Measurements from ENCODE around the gene ZIC2.
"Not testable (repeated sequence)": the region's sequence is repeated elsewhere in the genome, so short reads cannot be mapped to it uniquely, and the experiment has no call there.

Gene ZIC2

GRCh38 chr13:99993660-99994637, 12.4 kb downstream of the ZIC2 start:
- no peak for ATAC-seq
- H3K27me3 Mint-ChIP-seq, result peaks cover 87% of the 10 kb centered on the region
- no peak overlapping the region for H3K27ac Mint-ChIP-seq
- DNase-seq, result no peak
- peaks cover 9% of the 10 kb centered on the region for H3K9me3 Mint-ChIP-seq
- H3K4me3 Mint-ChIP-seq, result no peak overlapping the region
- peaks cover 18% of the 10 kb centered on the region for H3K4me1 Mint-ChIP-seq
- peaks cover 11% of the 10 kb centered on the region for H3K36me3 Mint-ChIP-seq (ENCODE audit: low read depth)

- no peak overlapping the region for H3K4me3 Mint-ChIP-seq
- H3K27me3 Mint-ChIP-seq, result peaks cover 87% of the 10 kb centered on the region
- ATAC-seq (no peak), DNase-seq (no peak)
- H3K36me3 Mint-ChIP-seq (ENCODE audit: low read depth), result peaks cover 11% of the 10 kb centered on the region
- peaks cover 9% of the 10 kb centered on the region for H3K9me3 Mint-ChIP-seq
- H3K4me1 Mint-ChIP-seq, result peaks cover 14% of the 10 kb centered on the region
- H3K27ac Mint-ChIP-seq, result no peak overlapping the region
These were observed 13.0 kb downstream of the ZIC2 start for GRCh38 chr13:99994638-99995020.

GRCh38 chr13:99995104-99995588, 13.6 kb downstream of the ZIC2 start:
- Mint-ChIP-seq H3K4me1 (peaks cover 11% of the 10 kb centered on the region), H3K27ac (no peak overlapping the region), H3K4me3 (no peak overlapping the region), H3K9me3 (peaks cover 9% of the 10 kb centered on the region), H3K27me3 (peaks cover 85% of the 10 kb centered on the region), H3K36me3 (ENCODE audit: low read depth) (peaks cover 11% of the 10 kb centered on the region)
- ATAC-seq (no peak), DNase-seq (no peak)

GRCh38 chr13:99995589-99996380, 14.2 kb downstream of the ZIC2 start:
- Mint-ChIP-seq H3K4me3 (peak overlapping the region; percentile 29), H3K27ac (no peak overlapping the region), H3K9me3 (peaks cover 9% of the 10 kb centered on the region), H3K27me3 (peaks cover 82% of the 10 kb centered on the region), H3K4me1 (peaks cover 6% of the 10 kb centered on the region), H3K36me3 (ENCODE audit: low read depth) (peaks cover 11% of the 10 kb centered on the region)
- no peak for ATAC-seq
- DNase-seq, result no peak

GRCh38 chr13:99996381-99996973, 14.9 kb downstream of the ZIC2 start:
- H3K27me3 Mint-ChIP-seq, result peaks cover 83% of the 10 kb centered on the region
- ATAC-seq, result no peak
- peaks cover 9% of the 10 kb centered on the region for H3K9me3 Mint-ChIP-seq
- H3K4me1 Mint-ChIP-seq, result peaks cover 8% of the 10 kb centered on the region
- H3K4me3 Mint-ChIP-seq, result peak overlapping the region; percentile 29
- no peak overlapping the region for H3K27ac Mint-ChIP-seq
- no peak for DNase-seq
- H3K36me3 Mint-ChIP-seq (ENCODE audit: low read depth), result peaks cover 11% of the 10 kb centered on the region

GRCh38 chr13:99997702-99998214, 16.2 kb downstream of the ZIC2 start:
- Mint-ChIP-seq H3K36me3 (ENCODE audit: low read depth) (peaks cover 9% of the 10 kb centered on the region), H3K27ac (no peak overlapping the region), H3K9me3 (peaks cover 9% of the 10 kb centered on the region), H3K27me3 (peaks cover 80% of the 10 kb centered on the region), H3K4me3 (no peak overlapping the region), H3K4me1 (peaks cover 9% of the 10 kb centered on the region)
- DNase-seq (no peak), ATAC-seq (no peak)

GRCh38 chr13:99998261-99998660, 16.7 kb downstream of the ZIC2 start:
- peaks cover 9% of the 10 kb centered on the region for H3K9me3 Mint-ChIP-seq
- H3K4me1 Mint-ChIP-seq, result peaks cover 5% of the 10 kb centered on the region
- H3K27ac Mint-ChIP-seq, result no peak overlapping the region
- ATAC-seq, result no peak
- no peak overlapping the region for H3K4me3 Mint-ChIP-seq
- peaks cover 80% of the 10 kb centered on the region for H3K27me3 Mint-ChIP-seq
- H3K36me3 Mint-ChIP-seq (ENCODE audit: low read depth), result peaks cover 9% of the 10 kb centered on the region
- no peak for DNase-seq

- peaks cover 20% of the 10 kb centered on the region for H3K27me3 Mint-ChIP-seq
These were observed 33.0 kb downstream of the ZIC2 start for GRCh38 chr13:100014621-100015020.

GRCh38 chr13:100019780-100020356, 38.3 kb downstream of the ZIC2 start:
- Mint-ChIP-seq H3K4me3 (no peak overlapping the region), H3K4me1 (no peaks in the 10 kb centered on the region), H3K27me3 (peaks cover 3% of the 10 kb centered on the region), H3K36me3 (ENCODE audit: low read depth) (no peaks in the 10 kb centered on the region), H3K9me3 (no peaks in the 10 kb centered on the region), H3K27ac (no peak overlapping the region)
- DNase-seq (no peak), ATAC-seq (no peak)

More at GRCh38 chr13:100014621-100015020, 33.0 kb downstream of the ZIC2 start:
- no peak for DNase-seq
- H3K36me3 Mint-ChIP-seq (ENCODE audit: low read depth), result no peaks in the 10 kb centered on the region
- H3K4me1 Mint-ChIP-seq, result no peaks in the 10 kb centered on the region
- no peaks in the 10 kb centered on the region for H3K9me3 Mint-ChIP-seq
- no peak overlapping the region for H3K27ac Mint-ChIP-seq
- no peak overlapping the region for H3K4me3 Mint-ChIP-seq
- no peak for ATAC-seq

GRCh38 chr13:100022798-100023197, 41.2 kb downstream of the ZIC2 start:
- Mint-ChIP-seq H3K4me3 (no peak overlapping the region), H3K27ac (no peak overlapping the region), H3K4me1 (no peaks in the 10 kb centered on the region), H3K9me3 (no peaks in the 10 kb centered on the region), H3K27me3 (peaks cover 8% of the 10 kb centered on the region), H3K36me3 (ENCODE audit: low read depth) (no peaks in the 10 kb centered on the region)
- ATAC-seq, result no peak
- no peak for DNase-seq

GRCh38 chr13:100024023-100024422, 42.4 kb downstream of the ZIC2 start:
- Mint-ChIP-seq H3K4me3 (no peak overlapping the region), H3K27ac (no peak overlapping the region), H3K36me3 (ENCODE audit: low read depth) (no peaks in the 10 kb centered on the region), H3K27me3 (peaks cover 8% of the 10 kb centered on the region), H3K4me1 (no peaks in the 10 kb centered on the region), H3K9me3 (no peaks in the 10 kb centered on the region)
- ATAC-seq, result no peak
- DNase-seq, result no peak

- H3K36me3 Mint-ChIP-seq (ENCODE audit: low read depth), result no peaks in the 10 kb centered on the region
- peaks cover 14% of the 10 kb centered on the region for H3K27me3 Mint-ChIP-seq
- DNase-seq (no peak), ATAC-seq (no peak)
- no peaks in the 10 kb centered on the region for H3K9me3 Mint-ChIP-seq
- no peak overlapping the region for H3K27ac Mint-ChIP-seq
- no peaks in the 10 kb centered on the region for H3K4me1 Mint-ChIP-seq
- no peak overlapping the region for H3K4me3 Mint-ChIP-seq
These were observed 48.3 kb downstream of the ZIC2 start for GRCh38 chr13:100029933-100030332.

- not testable (repeated sequence) for H3K4me1 Mint-ChIP-seq; H3K27me3 Mint-ChIP-seq; H3K4me3 Mint-ChIP-seq; ATAC-seq; H3K9me3 Mint-ChIP-seq; H3K27ac Mint-ChIP-seq; DNase-seq; H3K36me3 Mint-ChIP-seq (ENCODE audit: low read depth)
These were observed 51.1 kb downstream of the ZIC2 start for GRCh38 chr13:100032642-100033041.

GRCh38 chr13:100035936-100036335, 54.4 kb downstream of the ZIC2 start:
- no peak overlapping the region for H3K27ac Mint-ChIP-seq
- peaks cover 9% of the 10 kb centered on the region for H3K27me3 Mint-ChIP-seq
- no peaks in the 10 kb centered on the region for H3K4me1 Mint-ChIP-seq
- no peaks in the 10 kb centered on the region for H3K9me3 Mint-ChIP-seq
- no peaks in the 10 kb centered on the region for H3K36me3 Mint-ChIP-seq (ENCODE audit: low read depth)
- ATAC-seq, result no peak
- DNase-seq, result no peak
- H3K4me3 Mint-ChIP-seq, result no peak overlapping the region
